ENCODE data around the gene C17orf67. TPM values are rescaled to one million over a fixed set of nuclear protein-coding genes. Genes with fewer than 3 reads are reported as not detected.

Gene C17orf67
- polyA plus RNA-seq, 1 donor (not counting 4 experiments of a cell fraction or from before 2014, with no cell fraction given) = 0.46 TPM

- H3K36me3 ChIP-seq (ENCODE audit: control insufficient read depth in 2 of 2, extremely low read depth in 1 of 2, insufficient read depth in 2 of 2, low read length in 2 of 2) = peaks cover 2 to 4% of the 10 kb centered on the region in 2 experiments
- H2AFZ ChIP-seq (ENCODE audit: control insufficient read depth, low read length) = no peak overlapping the region
- no peak overlapping the region for H3K27ac ChIP-seq (ENCODE audit: control insufficient read depth, insufficient read depth, low read length)
- H3K4me1 ChIP-seq (ENCODE audit: control insufficient read depth, extremely low read depth, insufficient read depth, low read length) = peaks cover 25% of the 10 kb centered on the region
- dilution Hi-C loops (cut with MboI; ENCODE audit: extremely low pct_ligation_motif_present, low sequenced_read_pairs) = no loop called here
- peaks cover 20% of the 10 kb centered on the region for H3K79me2 ChIP-seq (ENCODE audit: control insufficient read depth, insufficient read depth, low read length)
- no peak overlapping the region for H3K4me3 ChIP-seq (ENCODE audit: control insufficient read depth in 2 of 3, extremely low read depth in 1 of 3, insufficient read depth in 2 of 3, low read depth in 1 of 3, low read length in 3 of 3)
- no peak overlapping the region for H3K4me2 ChIP-seq (ENCODE audit: control insufficient read depth, extremely low read depth, insufficient read depth, low read depth, low read length)
- no peak for DNase-seq (ENCODE audit: low read depth, low spot score)
- no peak for FAIRE-seq
- H3K27me3 ChIP-seq (ENCODE audit: control insufficient read depth, extremely low read depth, insufficient read depth, low read length) = no peaks in the 10 kb centered on the region
- no peak for TF ChIP-seq CTCF (optimal IDR thresholded peaks at IDR 0.05 in 1 of 3, IDR thresholded peaks at IDR 0.05 in 1 of 3, conservative IDR thresholded peaks at IDR 0.05 in 1 of 3; ENCODE audit: extremely low read depth in 1 of 3, insufficient read depth in 2 of 3, low read length in 3 of 3)
- TF ChIP-seq EZH2 (IDR thresholded peaks at IDR 0.05; ENCODE audit: low read length) = no peak
- no peaks in the 10 kb centered on the region for H4K20me1 ChIP-seq (ENCODE audit: control insufficient read depth, extremely low read depth, insufficient read depth, low read length)
- H3K9me1 ChIP-seq (ENCODE audit: control insufficient read depth, extremely low read depth, insufficient read depth, low read length) = no peaks in the 10 kb centered on the region
- H3K9ac ChIP-seq (ENCODE audit: control insufficient read depth, extremely low read depth, insufficient read depth, low read length) = no peak overlapping the region
- no peaks in the 10 kb centered on the region for H3K9me3 ChIP-seq (ENCODE audit: control insufficient read depth, low read depth, low read length)
Observed at GRCh38 chr17:56838687-56839086, 5.0 kb upstream of the C17orf67 start.

- no peak overlapping the region for H3K27ac ChIP-seq (ENCODE audit: control insufficient read depth, insufficient read depth, low read length)
- peaks cover 4% of the 10 kb centered on the region for H3K9me1 ChIP-seq (ENCODE audit: control insufficient read depth, extremely low read depth, insufficient read depth, low read length)
- H4K20me1 ChIP-seq (ENCODE audit: control insufficient read depth, extremely low read depth, insufficient read depth, low read length) = no peaks in the 10 kb centered on the region
- peak overlapping the region; percentile 77 for H3K4me2 ChIP-seq (ENCODE audit: control insufficient read depth, extremely low read depth, insufficient read depth, low read depth, low read length)
- FAIRE-seq = no peak
- TF ChIP-seq EZH2 (IDR thresholded peaks at IDR 0.05; ENCODE audit: low read length) = no peak
- TF ChIP-seq CTCF (optimal IDR thresholded peaks at IDR 0.05 in 1 of 3, IDR thresholded peaks at IDR 0.05 in 1 of 3, conservative IDR thresholded peaks at IDR 0.05 in 1 of 3; ENCODE audit: extremely low read depth in 1 of 3, insufficient read depth in 2 of 3, low read length in 3 of 3) = no peak
- H3K27me3 ChIP-seq (ENCODE audit: control insufficient read depth, extremely low read depth, insufficient read depth, low read length) = no peaks in the 10 kb centered on the region
- peaks cover 35% of the 10 kb centered on the region for H3K4me1 ChIP-seq (ENCODE audit: control insufficient read depth, extremely low read depth, insufficient read depth, low read length)
- peak overlapping the region; percentile 86 for H2AFZ ChIP-seq (ENCODE audit: control insufficient read depth, low read length)
- no peaks in the 10 kb centered on the region for H3K9me3 ChIP-seq (ENCODE audit: control insufficient read depth, low read depth, low read length)
- H3K4me3 ChIP-seq (ENCODE audit: control insufficient read depth in 2 of 3, extremely low read depth in 1 of 3, insufficient read depth in 2 of 3, low read depth in 1 of 3, low read length in 3 of 3) = peak overlapping the region; percentile 76 to 90 (median 79)
- no peak for DNase-seq (ENCODE audit: low read depth, low spot score)
- H3K9ac ChIP-seq (ENCODE audit: control insufficient read depth, extremely low read depth, insufficient read depth, low read length) = peak overlapping the region; percentile 5
- peaks cover 2 to 4% of the 10 kb centered on the region in 2 experiments for H3K36me3 ChIP-seq (ENCODE audit: control insufficient read depth in 2 of 2, extremely low read depth in 1 of 2, insufficient read depth in 2 of 2, low read length in 2 of 2)
- H3K79me2 ChIP-seq (ENCODE audit: control insufficient read depth, insufficient read depth, low read length) = peaks cover 41% of the 10 kb centered on the region
- dilution Hi-C loops (cut with MboI; ENCODE audit: extremely low pct_ligation_motif_present, low sequenced_read_pairs) = no loop called here
Observed at GRCh38 chr17:56835264-56835585, 1.5 kb upstream of the C17orf67 start.

Measured in keratinocyte (primary cell).